HG03095 (cell line): ENCODE results near the gene GRID2.
"Not testable (repeated sequence)": the region's sequence is repeated elsewhere in the genome, so short reads cannot be mapped to it uniquely, and the experiment has no call there.

ENCODE experiments used
- ATAC-seq: cut with Tn5 transposase; IDR thresholded peaks from one replicate; pipeline ENCODE4 v1.9.1; 2021; ENCODE audit warnings: moderate library complexity; ENCODE audit not compliant: unreplicated experiment

Gene GRID2

DNA sequence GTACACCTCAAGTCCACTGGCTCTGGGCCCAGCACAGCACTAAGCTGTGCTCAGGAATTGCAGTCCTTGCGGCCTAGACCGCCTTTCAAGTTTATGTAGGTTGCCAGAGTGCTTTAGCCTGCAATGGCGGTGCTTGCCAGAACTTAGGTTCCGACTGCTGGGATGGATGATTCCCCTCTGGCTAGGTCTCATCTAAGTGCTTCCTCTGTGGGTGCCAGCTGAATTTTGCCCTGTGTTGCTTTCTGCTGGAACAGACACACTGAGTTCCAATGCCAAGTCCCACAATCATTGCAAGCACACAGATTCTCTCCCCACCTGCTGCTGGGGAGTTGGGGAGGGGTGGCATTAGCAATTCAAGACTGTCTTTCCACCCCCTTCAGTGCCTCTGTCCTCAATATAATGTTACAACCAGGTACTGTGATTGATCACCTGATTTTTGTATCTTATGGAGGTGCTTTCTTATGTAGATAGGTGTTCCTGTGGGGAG lies 129.5 kb downstream of the GRID2 start:
- ATAC-seq = no peak

GRCh38 chr4:92438722-92439121 lies 135.0 kb downstream of the GRID2 start:
- ATAC-seq = not testable (repeated sequence)

GRCh38 chr4:92442131-92442530 lies 138.4 kb downstream of the GRID2 start:
- not testable (repeated sequence) for ATAC-seq

GRCh38 chr4:92444143-92444843 lies 140.5 kb downstream of the GRID2 start:
- not testable (repeated sequence) for ATAC-seq

- no peak for ATAC-seq
These were observed 141.4 kb downstream of the GRID2 start for GRCh38 chr4:92445127-92445526.

DNA sequence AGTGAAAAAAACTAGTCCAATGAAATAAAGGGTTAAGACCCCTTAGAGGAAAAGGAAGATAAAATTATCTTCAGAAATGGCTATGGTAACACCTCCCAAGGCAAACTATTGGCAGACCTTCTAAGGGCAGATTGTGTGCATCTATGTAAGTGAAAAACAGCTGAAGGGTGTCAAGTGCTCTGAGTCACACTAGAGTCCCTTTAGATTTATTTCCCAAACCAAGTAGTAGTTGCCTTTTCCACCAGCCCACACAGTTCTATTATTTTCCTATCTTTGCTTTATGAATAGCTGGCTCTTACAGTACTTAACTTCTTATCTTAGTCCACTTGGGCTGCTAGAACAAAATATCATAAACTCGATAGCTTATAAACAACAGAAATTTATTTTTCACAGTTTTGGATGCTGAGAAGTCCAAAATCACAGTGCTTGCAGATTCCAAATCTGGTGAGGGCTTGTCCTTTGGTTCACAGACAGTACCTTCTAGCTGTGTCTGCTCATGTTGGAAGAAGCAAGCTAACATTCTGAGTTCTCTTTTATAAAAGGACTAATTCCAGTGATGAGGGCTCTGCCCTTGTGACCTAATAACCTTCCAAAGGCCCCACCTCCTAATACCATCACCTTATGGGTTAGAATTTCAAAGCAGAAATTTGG lies 143.6 kb downstream of the GRID2 start:
- no peak for ATAC-seq

DNA sequence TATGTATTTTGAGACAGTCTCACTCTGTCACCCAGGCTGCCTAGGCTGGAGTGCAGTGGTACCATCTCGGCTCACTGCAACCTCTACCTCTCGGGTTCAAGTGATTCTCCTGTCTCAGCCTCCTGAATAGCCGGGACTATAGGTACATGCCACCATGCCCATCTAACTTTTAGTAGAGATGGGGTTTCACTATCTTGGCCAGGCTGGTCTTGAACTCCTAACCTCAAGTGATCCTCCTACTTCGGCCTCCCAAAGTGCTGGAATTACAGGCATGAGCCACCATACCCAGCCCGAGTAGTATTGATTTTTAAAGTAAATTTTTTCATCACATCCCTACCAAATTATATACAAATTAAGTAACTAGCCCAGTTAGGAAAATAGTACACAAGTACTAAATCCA lies 144.4 kb downstream of the GRID2 start:
- not testable (repeated sequence) for ATAC-seq

DNA sequence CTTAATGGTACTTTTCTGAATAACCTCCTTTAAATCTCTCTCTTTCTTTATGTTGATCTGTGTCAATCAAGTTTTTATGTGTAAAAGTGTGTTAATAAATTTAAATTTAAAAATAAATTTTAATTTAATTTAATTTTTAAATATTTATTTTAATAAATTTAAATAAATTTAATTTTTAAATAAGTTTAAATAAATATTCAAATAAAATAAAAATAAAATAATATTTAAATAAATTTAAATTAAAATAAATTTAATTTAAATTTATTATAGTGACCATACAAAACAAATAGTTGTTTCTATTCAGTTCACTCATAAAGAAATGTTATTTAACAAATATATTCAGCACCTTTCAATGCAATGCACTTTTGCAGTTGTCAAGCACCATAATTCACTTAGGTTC lies 146.9 kb downstream of the GRID2 start:
- no peak for ATAC-seq

- ATAC-seq = no peak
These were observed 148.0 kb downstream of the GRID2 start for GRCh38 chr4:92451782-92452181.

DNA sequence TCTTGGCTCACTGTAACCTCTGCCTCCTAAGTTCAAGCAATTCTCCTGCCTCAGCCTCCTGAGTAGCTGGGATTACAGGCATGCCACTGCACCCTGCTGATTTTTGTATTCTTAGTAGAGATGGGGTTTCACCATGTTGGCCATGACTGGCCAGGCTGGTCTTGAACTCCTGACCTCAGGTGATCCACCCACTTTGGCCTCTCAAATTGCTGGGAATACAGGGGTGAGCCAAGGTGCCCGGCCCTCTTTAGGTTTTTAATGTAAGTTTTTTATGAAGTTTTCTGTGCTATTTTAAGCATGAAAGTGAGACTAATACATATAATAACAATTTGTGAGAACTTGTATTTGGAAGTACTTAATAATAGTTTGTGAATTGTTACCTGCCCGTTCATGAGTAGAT lies 148.6 kb downstream of the GRID2 start:
- ATAC-seq = not testable (repeated sequence)

- ATAC-seq = no peak
These were observed 151.6 kb downstream of the GRID2 start for GRCh38 chr4:92455329-92455839.

- no peak for ATAC-seq
These were observed 152.2 kb downstream of the GRID2 start for GRCh38 chr4:92455951-92456350.

- no peak for ATAC-seq
These were observed 158.0 kb downstream of the GRID2 start for GRCh38 chr4:92461732-92462131.

DNA sequence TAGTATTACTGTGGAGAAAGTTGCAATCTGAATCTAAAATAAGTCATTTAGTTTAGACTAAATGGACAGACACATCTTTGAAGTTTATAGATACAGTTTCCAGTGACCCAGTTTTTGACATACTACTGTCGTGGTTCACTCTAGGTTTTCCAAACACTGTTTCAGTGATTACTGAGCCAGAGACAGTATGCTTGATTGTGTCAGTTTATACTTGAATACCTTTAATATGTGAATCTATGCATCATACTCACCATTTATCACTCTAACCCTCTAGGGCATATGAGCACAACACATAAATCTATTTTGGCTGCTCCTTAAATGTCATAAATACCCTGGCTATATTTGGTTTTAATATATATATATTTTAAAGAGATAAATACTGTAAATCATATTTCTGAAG lies 173.5 kb downstream of the GRID2 start:
- ATAC-seq = no peak

DNA sequence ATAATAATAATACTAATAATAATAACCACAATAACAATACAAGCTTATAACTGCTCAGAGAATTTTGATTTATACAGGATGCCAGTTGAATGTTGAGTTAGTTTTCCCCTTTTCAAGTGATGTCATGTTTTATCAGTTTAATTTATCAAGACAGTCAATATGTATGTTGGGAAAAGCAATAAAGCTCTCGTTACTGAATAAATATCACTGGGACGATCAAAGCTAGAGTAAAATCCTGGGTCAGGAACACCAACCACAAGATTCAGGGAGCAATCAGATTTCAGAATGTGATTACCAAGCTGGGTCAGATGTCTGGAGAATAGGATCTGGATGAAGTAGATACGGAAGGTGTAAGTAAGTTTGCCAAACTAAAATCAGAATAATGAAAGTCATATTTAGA lies 179.6 kb downstream of the GRID2 start:
- no peak for ATAC-seq

- no peak for ATAC-seq
These were observed 184.7 kb downstream of the GRID2 start for GRCh38 chr4:92488496-92488895.

GRCh38 chr4:92497141-92497540 lies 193.4 kb downstream of the GRID2 start:
- no peak for ATAC-seq

DNA sequence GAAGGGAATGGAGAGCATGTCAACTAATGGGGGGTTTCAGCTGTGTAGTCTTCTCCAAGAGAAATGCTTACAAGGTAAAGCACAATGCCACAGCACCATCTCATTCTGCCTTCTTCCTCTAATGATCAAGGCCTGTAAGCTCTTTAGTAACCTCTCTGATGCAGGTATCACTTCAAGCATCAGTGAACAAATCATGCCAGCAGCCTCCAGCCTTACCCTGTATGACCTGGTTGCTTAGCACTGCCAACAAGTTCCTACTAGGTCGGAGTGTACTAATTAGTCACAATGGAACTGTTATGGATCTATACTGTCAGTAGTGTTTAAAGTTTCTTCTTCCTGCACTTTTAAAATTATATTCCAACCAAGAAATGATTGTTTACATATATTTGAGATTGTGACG lies 197.7 kb downstream of the GRID2 start:
- no peak for ATAC-seq

GRCh38 chr4:92506933-92507332 lies 203.2 kb downstream of the GRID2 start:
- ATAC-seq = no peak

GRCh38 chr4:92514627-92515026 lies 210.9 kb downstream of the GRID2 start:
- no peak for ATAC-seq

DNA sequence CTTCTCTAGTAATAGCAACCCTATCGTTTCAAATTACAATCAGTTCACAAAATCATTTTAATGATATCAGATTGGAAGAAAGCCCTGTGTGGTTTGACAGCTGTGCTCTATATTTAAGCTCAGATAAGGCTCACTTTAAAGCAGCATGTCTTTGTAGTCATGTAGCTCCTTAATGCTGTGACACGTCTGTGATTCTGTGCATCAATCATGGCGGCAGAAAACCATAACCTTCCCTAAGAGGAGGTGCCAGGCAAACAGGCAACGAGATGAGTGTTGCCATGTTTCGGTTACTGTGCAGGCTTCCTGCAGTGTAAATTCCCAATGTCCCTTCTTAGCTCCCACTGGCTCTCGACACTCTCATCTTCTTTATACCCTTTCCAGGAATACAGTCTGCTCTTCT lies 212.7 kb downstream of the GRID2 start:
- no peak for ATAC-seq

- no peak for ATAC-seq
These were observed 216.0 kb downstream of the GRID2 start for GRCh38 chr4:92519727-92520126.
